ENCODE measurements around the gene HDAC1.
A peak's percentile ranks its signal among the peaks of the same experiment; 100 is the strongest.

The HDAC1 gene

DNA sequence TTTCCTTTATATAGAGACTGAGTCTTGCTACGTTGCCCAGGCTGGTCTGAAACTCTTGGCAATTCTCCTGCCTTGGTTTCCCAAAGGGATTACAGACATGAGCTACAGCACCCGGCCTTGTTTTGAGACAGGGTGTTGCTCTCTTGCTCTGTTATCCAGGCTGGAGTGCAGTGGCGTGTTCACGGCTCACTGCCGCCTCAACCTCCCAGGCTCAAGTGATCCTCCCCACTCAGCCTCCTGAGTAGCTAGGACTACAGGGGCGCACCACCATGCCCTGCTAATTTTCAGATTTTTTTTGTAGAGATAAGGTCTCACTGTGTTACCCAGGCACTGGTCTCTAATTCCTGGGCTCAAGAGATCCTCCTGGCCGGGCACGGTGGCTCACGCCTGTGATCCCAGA lies 26.0 kb upstream of the HDAC1 start:
- H3K4me1 ChIP-seq (ENCODE audit: insufficient read depth, low read length, poor library complexity, severe bottlenecking): peaks cover 39% of the 10 kb centered on the region
- H3K9ac ChIP-seq (ENCODE audit: low read depth, low read length, poor library complexity, severe bottlenecking): peak overlapping the region; percentile 50
- H2AFZ ChIP-seq (ENCODE audit: low read length): no peak overlapping the region
- H3K9me2 ChIP-seq (replicated peaks; ENCODE audit: low read depth, low read length): no peaks in the 10 kb centered on the region
- peaks cover 9% of the 10 kb centered on the region for H4K20me1 ChIP-seq (ENCODE audit: insufficient read depth, low read length, poor library complexity, severe bottlenecking)
- H3K4me2 ChIP-seq (ENCODE audit: low read depth, low read length, poor library complexity, severe bottlenecking): peak overlapping the region; percentile 41
- peaks cover 11% of the 10 kb centered on the region; the same call in 1 of the 2 replicates for H3F3A ChIP-seq (ENCODE audit: low read depth)
- TF ChIP-seq EZH2phosphoT487 (IDR thresholded peaks at IDR 0.05; ENCODE audit: borderline replicate concordance): no peak
- TF ChIP-seq, protein P1, sequence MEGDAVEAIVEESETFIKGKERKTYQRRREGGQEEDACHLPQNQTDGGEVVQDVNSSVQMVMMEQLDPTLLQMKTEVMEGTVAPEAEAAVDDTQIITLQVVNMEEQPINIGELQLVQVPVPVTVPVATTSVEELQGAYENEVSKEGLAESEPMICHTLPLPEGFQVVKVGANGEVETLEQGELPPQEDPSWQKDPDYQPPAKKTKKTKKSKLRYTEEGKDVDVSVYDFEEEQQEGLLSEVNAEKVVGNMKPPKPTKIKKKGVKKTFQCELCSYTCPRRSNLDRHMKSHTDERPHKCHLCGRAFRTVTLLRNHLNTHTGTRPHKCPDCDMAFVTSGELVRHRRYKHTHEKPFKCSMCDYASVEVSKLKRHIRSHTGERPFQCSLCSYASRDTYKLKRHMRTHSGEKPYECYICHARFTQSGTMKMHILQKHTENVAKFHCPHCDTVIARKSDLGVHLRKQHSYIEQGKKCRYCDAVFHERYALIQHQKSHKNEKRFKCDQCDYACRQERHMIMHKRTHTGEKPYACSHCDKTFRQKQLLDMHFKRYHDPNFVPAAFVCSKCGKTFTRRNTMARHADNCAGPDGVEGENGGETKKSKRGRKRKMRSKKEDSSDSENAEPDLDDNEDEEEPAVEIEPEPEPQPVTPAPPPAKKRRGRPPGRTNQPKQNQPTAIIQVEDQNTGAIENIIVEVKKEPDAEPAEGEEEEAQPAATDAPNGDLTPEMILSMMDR (conservative IDR thresholded peaks at IDR 0.05; ENCODE audit: low read length): no peak
- no peaks in the 10 kb centered on the region for H3K9me3 ChIP-seq (ENCODE audit: insufficient read depth, low read depth, low read length)
- H3K4me3 ChIP-seq (ENCODE audit: low read length, poor library complexity, severe bottlenecking): no peak overlapping the region
- H3K79me2 ChIP-seq (ENCODE audit: insufficient read depth, low read length): peaks cover 53% of the 10 kb centered on the region
- no peaks in the 10 kb centered on the region for H3K36me3 ChIP-seq (ENCODE audit: insufficient read depth, low read length)
- H3K27me3 ChIP-seq (ENCODE audit: insufficient read depth, low read length, poor library complexity, severe bottlenecking): no peaks in the 10 kb centered on the region

- Histone ChIP-seq H2AFZ (ENCODE audit: low read length) (no peak overlapping the region), H3K79me2 (ENCODE audit: insufficient read depth, low read length) (peaks cover 51% of the 10 kb centered on the region), H3K9ac (ENCODE audit: low read depth, low read length, poor library complexity, severe bottlenecking) (peak overlapping the region; percentile 21), H3K36me3 (ENCODE audit: insufficient read depth, low read length) (no peaks in the 10 kb centered on the region), H3K4me3 (ENCODE audit: low read length, poor library complexity, severe bottlenecking) (no peak overlapping the region), H3K4me2 (ENCODE audit: low read depth, low read length, poor library complexity, severe bottlenecking) (peak overlapping the region; percentile 41), H3K27me3 (ENCODE audit: insufficient read depth, low read length, poor library complexity, severe bottlenecking) (no peaks in the 10 kb centered on the region), H3K4me1 (ENCODE audit: insufficient read depth, low read length, poor library complexity, severe bottlenecking) (peaks cover 40% of the 10 kb centered on the region), H3K9me2 (replicated peaks; ENCODE audit: low read depth, low read length) (no peaks in the 10 kb centered on the region), H3K9me3 (ENCODE audit: insufficient read depth, low read depth, low read length) (no peaks in the 10 kb centered on the region), H4K20me1 (ENCODE audit: insufficient read depth, low read length, poor library complexity, severe bottlenecking) (peaks cover 9% of the 10 kb centered on the region), H3F3A (ENCODE audit: low read depth) (peaks cover 11% of the 10 kb centered on the region; the same call in 1 of the 2 replicates)
- TF ChIP-seq, protein P1 (conservative IDR thresholded peaks at IDR 0.05; ENCODE audit: low read length): no peak
- no peak for TF ChIP-seq EZH2phosphoT487 (IDR thresholded peaks at IDR 0.05; ENCODE audit: borderline replicate concordance)
Observed at GRCh38 chr1:32266921-32267591, 24.8 kb upstream of the HDAC1 start.

DNA sequence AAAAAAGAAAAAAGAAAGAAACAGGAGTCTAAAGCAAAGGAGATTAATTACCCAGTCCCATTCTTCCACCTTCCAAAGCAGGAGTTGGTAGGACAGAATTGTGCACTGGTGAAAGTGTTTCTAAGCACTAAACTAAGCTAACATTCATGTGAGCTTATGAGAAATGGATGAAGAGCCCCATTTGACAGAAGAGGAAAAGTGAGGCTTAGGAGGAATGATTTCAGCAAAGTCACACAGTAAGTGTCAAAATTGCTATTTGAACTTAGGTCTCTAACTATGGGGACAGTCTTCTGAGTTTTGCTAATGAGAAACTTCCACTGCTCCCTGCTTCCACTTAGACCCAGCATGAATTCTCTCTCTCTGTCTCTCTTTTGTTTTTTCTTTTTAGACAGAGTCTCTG lies 22.1 kb upstream of the HDAC1 start:
- H3K79me2 ChIP-seq (ENCODE audit: insufficient read depth, low read length): peaks cover 50% of the 10 kb centered on the region
- H4K20me1 ChIP-seq (ENCODE audit: insufficient read depth, low read length, poor library complexity, severe bottlenecking): peaks cover 4% of the 10 kb centered on the region
- peaks cover 11% of the 10 kb centered on the region; the same call in 1 of the 2 replicates for H3F3A ChIP-seq (ENCODE audit: low read depth)

More for the DNA sequence above, 22.1 kb upstream of the HDAC1 start:
- Histone ChIP-seq H3K9me3 (ENCODE audit: insufficient read depth, low read depth, low read length) (no peaks in the 10 kb centered on the region), H3K4me3 (ENCODE audit: low read length, poor library complexity, severe bottlenecking) (no peak overlapping the region), H2AFZ (ENCODE audit: low read length) (no peak overlapping the region), H3K4me1 (ENCODE audit: insufficient read depth, low read length, poor library complexity, severe bottlenecking) (peaks cover 50% of the 10 kb centered on the region), H3K4me2 (ENCODE audit: low read depth, low read length, poor library complexity, severe bottlenecking) (no peak overlapping the region), H3K27me3 (ENCODE audit: insufficient read depth, low read length, poor library complexity, severe bottlenecking) (no peaks in the 10 kb centered on the region), H3K36me3 (ENCODE audit: insufficient read depth, low read length) (no peaks in the 10 kb centered on the region; the same call in 1 of the 2 replicates), H3K9ac (ENCODE audit: low read depth, low read length, poor library complexity, severe bottlenecking) (no peak overlapping the region), H3K9me2 (replicated peaks; ENCODE audit: low read depth, low read length) (no peaks in the 10 kb centered on the region)
- TF ChIP-seq EZH2phosphoT487 (IDR thresholded peaks at IDR 0.05; ENCODE audit: borderline replicate concordance): no peak
- TF ChIP-seq, protein P1 (conservative IDR thresholded peaks at IDR 0.05; ENCODE audit: low read length): no peak
